HL-60/S4 treated with phorbol 12-myristate 13-acetate at 8.2 ng/mL for 4 days and 3 days (cell line): ENCODE data around the gene RAB8B.

Source experiments
- in situ Hi-C: fragments of 300-500 bp; cut with MboI; formaldehyde crosslinking; loops from 2 replicates; pipeline ENCODE4 v1.15.0; 2022; ENCODE audit warnings: low sequenced_read_pairs

Gene RAB8B

GRCh38 chr15:63299943-63300575, 110.7 kb downstream of the RAB8B start:
- in situ Hi-C loops, result loop anchor here (25.0 kb wide), 1 partner anchor 262 kb away; no protein-coding TSS in a partner anchor

- in situ Hi-C loops, result no loop called here
Measured at GRCh38 chr15:63301088-63301487, 111.7 kb downstream of the RAB8B start.

- in situ Hi-C loops, result no loop called here
Measured at GRCh38 chr15:63305260-63305659, 115.9 kb downstream of the RAB8B start.

GRCh38 chr15:63306492-63307073, 117.2 kb downstream of the RAB8B start:
- in situ Hi-C loops, result no loop called here

- in situ Hi-C loops, result no loop called here
Measured at GRCh38 chr15:63308491-63308890, 119.1 kb downstream of the RAB8B start.

GRCh38 chr15:63308947-63309346, 119.5 kb downstream of the RAB8B start:
- in situ Hi-C loops, result no loop called here

- in situ Hi-C loops, result no loop called here
Measured at GRCh38 chr15:63310646-63311045, 121.2 kb downstream of the RAB8B start.

- in situ Hi-C loops, result no loop called here
Measured at GRCh38 chr15:63312286-63312685, 122.9 kb downstream of the RAB8B start.

- in situ Hi-C loops, result no loop called here
Measured at GRCh38 chr15:63313825-63314224, 124.4 kb downstream of the RAB8B start.

- in situ Hi-C loops, result no loop called here
Measured at GRCh38 chr15:63314409-63314808, 125.0 kb downstream of the RAB8B start.
